H1 (cell line): ENCODE measurements around the gene CRABP2. TPM values are rescaled to one million over a fixed set of nuclear protein-coding genes. Genes with fewer than 3 reads are reported as not detected.

ENCODE experiments used
- CTCF ChIA-PET: fragments of 300-600 bp; sonication (Branson Sonifier 250); formaldehyde crosslinking; loops from one replicate; lab custom pipeline; 2021; ENCODE audit not compliant: partially characterized antibody; lab: Charles Lee
- POLR2A ChIA-PET: fragments of 300-600 bp; sonication (Branson Sonifier 250); formaldehyde crosslinking; loops from one replicate; lab custom pipeline; 2021; ENCODE audit warnings: inconsistent platforms; ENCODE audit not compliant: partially characterized antibody; lab: Charles Lee
- DNase-seq, 2 experiments: peaks; one replicate each; pipeline versions ENCODE4 v3.0.0 to v3.0.0-alpha.2; 2010 to 2022; ENCODE audit warnings: low spot score in 2 of 2, low read depth in 1 of 2, mixed read lengths in 1 of 2
- FAIRE-seq: peaks from 2 replicates; lab custom pipeline; 2011; peaks lifted over from hg19 to GRCh38; lab: Jason Lieb, UNC
- H2AFZ ChIP-seq: 2 replicates; pipeline ENCODE4 v1.8.1; 2012; ENCODE audit warnings: low read length, inconsistent platforms
- H2AK5ac ChIP-seq: 2 replicates; pipeline ENCODE4 v1.6.1; 2013; ENCODE audit warnings: low read depth, low read length
- H2BK120ac ChIP-seq: replicated peaks from 2 replicates; pipeline ENCODE3; 2013; ENCODE audit warnings: low read depth, low read length, inconsistent platforms
- H2BK12ac ChIP-seq: 2 replicates; pipeline ENCODE4 v1.6.1; 2013; ENCODE audit warnings: low read depth, low read length
- H2BK15ac ChIP-seq: 2 replicates; pipeline ENCODE4 v1.6.1; 2013; ENCODE audit warnings: low read length
- H2BK20ac ChIP-seq: 2 replicates; pipeline ENCODE4 v1.6.1; 2013; ENCODE audit warnings: low read length
- H2BK5ac ChIP-seq: 2 replicates; pipeline ENCODE4 v1.6.1; 2013; ENCODE audit warnings: low read depth, low read length
- H3K14ac ChIP-seq: 2 replicates; pipeline ENCODE4 v1.6.1; 2013; ENCODE audit warnings: inconsistent platforms; ENCODE audit not compliant: insufficient read length
- H3K18ac ChIP-seq: 2 replicates; pipeline ENCODE4 v1.6.1; 2013; ENCODE audit warnings: low read length; ENCODE audit errors: extremely low read depth
- H3K23ac ChIP-seq: 2 replicates; pipeline ENCODE4 v1.6.1; 2013; ENCODE audit warnings: inconsistent platforms; ENCODE audit not compliant: insufficient read length
- H3K23me2 ChIP-seq: 2 replicates; pipeline ENCODE4 v1.6.1; 2013; ENCODE audit warnings: low read depth, low read length
- H3K27ac ChIP-seq: 2 replicates; pipeline ENCODE4 v1.6.1; 2011; ENCODE audit warnings: low read depth, low read length, inconsistent platforms
- H3K27me3 ChIP-seq, 4 experiments: replicated peaks in 1 of 4; 1 replicate in 1 of 4; 2 replicates in 3 of 4; pipeline versions ENCODE4 v1.6.1 to v1.8.1; 2011 to 2013; ENCODE audit warnings: low read length in 3 of 4, mild to moderate bottlenecking in 3 of 4, inconsistent platforms in 2 of 4, mixed read lengths in 2 of 4, moderate library complexity in 1 of 4; ENCODE audit not compliant: control insufficient read depth in 3 of 4, insufficient read depth in 3 of 4; ENCODE audit errors: extremely low read depth in 1 of 4
- H3K36me3 ChIP-seq, 4 experiments: 2 replicates each; pipeline versions ENCODE4 v1.6.1 to v1.8.1; 2011 to 2013; ENCODE audit warnings: mild to moderate bottlenecking in 4 of 4, low read length in 3 of 4, moderate library complexity in 2 of 4, control low read depth in 1 of 4, inconsistent platforms in 1 of 4; ENCODE audit not compliant: insufficient read depth in 4 of 4, control insufficient read depth in 2 of 4
- H3K4ac ChIP-seq: replicated peaks from 2 replicates; pipeline ENCODE3; 2013; ENCODE audit warnings: low read length, low read depth, mixed read lengths, inconsistent platforms; ENCODE audit not compliant: insufficient read length
- H3K4me1 ChIP-seq, 4 experiments: replicated peaks in 1 of 4; 1 replicate in 1 of 4; 2 replicates in 3 of 4; pipeline versions ENCODE4 v1.6.1 to v1.8.1; 2011 to 2013; ENCODE audit warnings: low read length in 3 of 4, inconsistent platforms in 2 of 4, mixed read lengths in 1 of 4; ENCODE audit not compliant: insufficient read depth in 4 of 4, control insufficient read depth in 3 of 4
- H3K4me2 ChIP-seq, 2 experiments: 2 replicates each; pipeline versions ENCODE4 v1.6.1 to v1.8.1; 2011 to 2013; ENCODE audit warnings: low read depth in 2 of 2, low read length in 2 of 2, control low read depth in 1 of 2, inconsistent platforms in 1 of 2, mild to moderate bottlenecking in 1 of 2; ENCODE audit not compliant: insufficient read depth in 1 of 2
- H3K4me3 ChIP-seq, 4 experiments: fragments of 200-600, 300-600 bp in 1 of 4; sonication (generic), shearing (Covaris generic), sonication (Bioruptor Twin) in 1 of 4; 2 replicates each; pipeline versions ENCODE4 v1.5.1 to v1.8.1; 2011 to 2016; ENCODE audit warnings: low read length in 4 of 4, low read depth in 3 of 4, control low read depth in 2 of 4, inconsistent platforms in 2 of 4, mild to moderate bottlenecking in 2 of 4, mixed read lengths in 1 of 4, moderate library complexity in 1 of 4; ENCODE audit not compliant: insufficient read depth in 2 of 4; ENCODE audit errors: extremely low read depth in 1 of 4
- H3K56ac ChIP-seq: replicated peaks from 2 replicates; pipeline ENCODE3; 2013; ENCODE audit warnings: low read depth, mild to moderate bottlenecking, mixed read lengths, low read length, inconsistent platforms; ENCODE audit not compliant: insufficient read length
- H3K79me1 ChIP-seq: 2 replicates; pipeline ENCODE4 v1.6.1; 2013; ENCODE audit warnings: low read depth, low read length, control low read depth
- H3K79me2 ChIP-seq, 2 experiments: 2 replicates each; pipeline versions ENCODE4 v1.6.1 to v1.8.1; 2012 to 2013; ENCODE audit warnings: low read length in 2 of 2, mild to moderate bottlenecking in 2 of 2, inconsistent platforms in 1 of 2; ENCODE audit not compliant: insufficient read depth in 2 of 2, control insufficient read depth in 1 of 2
- H3K9ac ChIP-seq, 4 experiments: replicated peaks in 1 of 4; 1 replicate in 1 of 4; 2 replicates in 3 of 4; pipeline versions ENCODE4 v1.6.1 to v1.8.1; 2011 to 2013; ENCODE audit warnings: low read depth in 3 of 4, low read length in 3 of 4, control low read depth in 2 of 4, mild to moderate bottlenecking in 2 of 4, moderate library complexity in 2 of 4, inconsistent platforms in 1 of 4; ENCODE audit errors: extremely low read depth in 1 of 4
- H3K9me3 ChIP-seq, 2 experiments: 2 replicates each; pipeline versions ENCODE4 v1.6.1 to v1.8.1; 2012 to 2013; ENCODE audit warnings: mild to moderate bottlenecking in 2 of 2, moderate library complexity in 2 of 2, control low read depth in 1 of 2, inconsistent platforms in 1 of 2, low read depth in 1 of 2, low read length in 1 of 2, mixed read lengths in 1 of 2; ENCODE audit not compliant: insufficient read depth in 2 of 2
- H4K20me1 ChIP-seq, 2 experiments: replicated peaks in 1 of 2; 2 replicates each; pipeline versions ENCODE3 to v1.8.1; 2011 to 2013; ENCODE audit warnings: inconsistent platforms in 2 of 2, low read length in 2 of 2, mild to moderate bottlenecking in 1 of 2; ENCODE audit not compliant: insufficient read depth in 2 of 2, control insufficient read depth in 1 of 2
- H4K5ac ChIP-seq: 2 replicates; pipeline ENCODE4 v1.6.1; 2013; ENCODE audit warnings: low read length, low read depth, mixed read lengths, inconsistent platforms; ENCODE audit not compliant: insufficient read length
- H4K8ac ChIP-seq: 2 replicates; pipeline ENCODE4 v1.8.0; 2013; ENCODE audit warnings: mild to moderate bottlenecking, moderate library complexity, low read length, inconsistent platforms; ENCODE audit not compliant: insufficient read depth; ENCODE audit errors: extremely low read depth
- H4K91ac ChIP-seq: replicated peaks from 2 replicates; pipeline ENCODE3; 2013; ENCODE audit warnings: low read length, mixed read lengths, inconsistent platforms; ENCODE audit not compliant: insufficient read length
- CBX5 ChIP-seq: fragments of 300-800, 300-1000 bp; sonication (generic); IDR thresholded peaks from 2 replicates; pipeline ENCODE4 v1.7.1; 2016; ENCODE audit warnings: antibody characterized with exemption, low read length, low read depth
- CEBPB ChIP-seq: IDR thresholded peaks from 2 replicates; pipeline ENCODE4 v1.6.1; 2012; ENCODE audit warnings: low read depth, low read length
- CTBP2 ChIP-seq: IDR thresholded peaks from 2 replicates; pipeline ENCODE4 v1.7.0; 2011; ENCODE audit warnings: borderline replicate concordance, mild to moderate bottlenecking, moderate library complexity, mixed read lengths, low read length; ENCODE audit not compliant: insufficient read depth, insufficient read length
- GTF2F1 ChIP-seq: IDR thresholded peaks from 2 replicates; pipeline ENCODE4 v1.6.1; 2012; ENCODE audit warnings: low read depth, low read length, improper control_type of control experiment, borderline replicate concordance
- JUND ChIP-seq: IDR thresholded peaks from 2 replicates; pipeline ENCODE4 v1.6.1; 2011; ENCODE audit warnings: mild to moderate bottlenecking, improper control_type of control experiment, low read length
- POU5F1 ChIP-seq: IDR thresholded peaks from 2 replicates; pipeline ENCODE4 v1.6.1; 2011; ENCODE audit warnings: low read depth, mild to moderate bottlenecking, low read length, moderate library complexity
- SIRT6 ChIP-seq: IDR thresholded peaks from one replicate; pipeline ENCODE4 v1.7.1; 2012; ENCODE audit warnings: low read length, inconsistent platforms
- SUZ12 ChIP-seq: fragments of 200-600 bp; sonication (generic); IDR thresholded peaks from 2 replicates; pipeline ENCODE4 v1.6.1; 2012; ENCODE audit warnings: mild to moderate bottlenecking, inconsistent platforms, low read length, moderate library complexity, mixed read lengths
- TEAD4 ChIP-seq: IDR thresholded peaks from 2 replicates; pipeline ENCODE4 v1.6.1; 2012; ENCODE audit warnings: low read depth, low read length, inconsistent platforms, mixed read lengths
- USF2 ChIP-seq: IDR thresholded peaks from 2 replicates; pipeline ENCODE4 v1.6.1; 2011; ENCODE audit warnings: low read length, improper control_type of control experiment
- WGBS, 2 experiments: shearing (Covaris generic) in 1 of 2; methylation state at CpG; one replicate each; pipeline versions ENCODE4 v1.1.6 to v1.1.7; 2013 to 2015; ENCODE audit warnings: low lambda C conversion rate in 2 of 2, mixed read lengths in 2 of 2, inconsistent platforms in 1 of 2, low coverage in 1 of 2, missing lambda C conversion rate in 1 of 2; ENCODE audit not compliant: insufficient replicate concordance in 2 of 2, insufficient coverage in 1 of 2, insufficient read length in 1 of 2; ENCODE audit errors: extremely low coverage in 1 of 2, missing lambda C conversion rate in 1 of 2; 5-methylcytosine and 5-hydroxymethylcytosine counted together
- polyA plus RNA-seq, 7 experiments: library from polyadenylated mRNA; depleted of rRNA in 3 of 7; stranded (reverse) in 5 of 7; unstranded in 2 of 7; fragments of >200 nt in 5 of 7; fragments of 200-250 nt in 2 of 7; gene quantifications; 1 replicate in 5 of 7; 2 replicates in 1 of 7; 4 replicates in 1 of 7; pipeline versions ENCODE4 v1.2.1 to v1.2.3, GENCODE V29; 2011 to 2013; ENCODE audit warnings: missing spikeins in 2 of 7, mixed read lengths in 2 of 7
- total RNA-seq: library from RNA; stranded (reverse); fragmentation: NEBNext Ultra II Directional; extraction: Animal tissue kit (Norgen Biotek cat#: 25700); gene quantifications from 2 replicates; pipeline ENCODE4 v1.2.1, GENCODE V29; 2021

Gene CRABP2
- total and polyA plus RNA-seq, 2 of the 8 experiments (the other 6 are each of a cell fraction or from before 2014, with no cell fraction given), result 69.2 to 119 TPM

DNA sequence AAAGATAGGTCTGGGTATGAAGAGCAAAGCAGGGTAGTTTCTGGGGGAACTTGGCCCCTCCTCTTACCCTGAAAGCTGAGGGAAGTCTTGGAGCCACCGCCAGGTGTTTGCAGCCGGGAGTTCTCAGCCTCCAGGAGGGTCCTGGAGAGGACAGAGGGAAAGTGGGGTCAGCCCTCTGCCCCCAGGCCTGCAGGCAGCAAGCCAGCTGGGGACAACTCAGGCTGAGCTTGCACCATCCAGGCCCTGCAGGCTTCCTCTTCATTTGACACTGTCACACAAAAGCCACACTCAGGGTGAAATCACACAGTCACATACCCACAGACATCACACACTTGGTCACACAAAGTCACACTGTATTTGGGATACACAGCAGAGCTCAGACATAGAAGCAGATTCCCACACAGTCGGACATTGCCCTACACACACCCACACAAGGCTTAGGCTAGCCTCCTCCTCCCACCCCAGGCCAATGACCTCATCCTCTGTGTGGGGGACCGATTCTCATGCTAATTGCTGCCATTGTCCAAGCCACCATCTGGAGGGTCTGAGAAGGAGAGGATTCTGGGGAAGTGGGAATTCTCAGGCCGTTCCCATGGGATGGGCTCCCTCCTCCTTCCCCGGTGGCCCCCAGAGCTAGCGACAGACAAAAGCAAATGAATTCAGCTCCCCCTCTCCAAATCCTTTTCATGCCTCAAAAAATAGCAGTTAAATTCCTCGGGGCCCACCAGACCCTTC, 31.8 kb downstream of the CRABP2 start:
- Histone ChIP-seq H3K14ac (no peak overlapping the region), H2BK120ac (peak overlapping the region; percentile 63), H3K4me2 (peak overlapping the region; percentile 71 to 87), H3K56ac (peak overlapping the region; percentile 9), H3K9ac (peak overlapping the region in 3 of 4 experiments; percentile 42 to 65 (median 55); a peak in 6 of 7 replicates), H3K4me1 (peaks cover 7 to 52% (median 46%) of the 10 kb centered on the region in 4 experiments), H3K36me3 (peaks cover 4 to 28% (median 12%) of the 10 kb centered on the region in 4 experiments; a peak in 7 of 8 replicates), H3K23ac (no peak overlapping the region), H2BK12ac (peak overlapping the region; percentile 100), H3K27ac (peak overlapping the region; percentile 87), H2BK20ac (peak overlapping the region; percentile 100), H4K91ac (peak overlapping the region; percentile 98), H3K79me2 (peaks cover 5 to 43% of the 10 kb centered on the region in 2 experiments; a peak in 3 of 4 replicates), H4K5ac (peak overlapping the region; percentile 73), H3K4me3 (peak overlapping the region; percentile 15 to 84 (median 22); a peak in 5 of 8 replicates), H4K8ac (peak overlapping the region; percentile 66; the same call in 1 of the 2 replicates), H3K18ac (peak overlapping the region; percentile 100), H3K79me1 (peaks cover 15% of the 10 kb centered on the region; the same call in 1 of the 2 replicates), H2BK5ac (peak overlapping the region; percentile 99), H3K27me3 (no peaks in the 10 kb centered on the region; a peak in 1 of 7 replicates), H4K20me1 (peaks cover 4 to 10% of the 10 kb centered on the region in 2 experiments), H2AFZ (no peak overlapping the region), H3K23me2 (peaks cover 18% of the 10 kb centered on the region), H3K9me3 (no peaks in the 10 kb centered on the region), H2AK5ac (peak overlapping the region; percentile 99), H2BK15ac (peak overlapping the region; percentile 100), H3K4ac (peak overlapping the region; percentile 22)
- FAIRE-seq (peak; percentile 100), DNase-seq (peak; percentile 88 to 91)
- ChIA-PET POLR2A (interaction anchor here (0.9 to 13.8 kb wide), 13 partner anchors 10 to 78 kb away, joined by 3 to 419 read pairs (median 7); partner anchors contain the start of genes CRABP2, HDGF, ISG20L2 and METTL25B), CTCF (interaction anchor here (0.5 to 66.0 kb wide), 5 partner anchors 14 to 211 kb away, joined by 3 to 4284 read pairs (median 868); partner anchors contain the start of genes BCAN, CRABP2, HAPLN2 and ISG20L2)
- WGBS, 2 experiments, result 13% methylated on average over 8 of the region's 8 CpGs; no CpG with 5 or more reads in 1 of the 2 experiments
- 0 out of 2 replicates have a peak, but pooled peaks have one; percentile 4 for TF ChIP-seq USF2
- no peak; the same call in 1 of the 2 replicates for TF ChIP-seq CEBPB
- no peak for TF ChIP-seq SIRT6
- TF ChIP-seq CTBP2, result no peak
- TF ChIP-seq SUZ12, result no peak
- TF ChIP-seq CBX5, result no peak
- peak; percentile 98 for TF ChIP-seq JUND
- TF ChIP-seq POU5F1, result peak; percentile 90
- peak; percentile 67 for TF ChIP-seq TEAD4
- 0 out of 2 replicates have a peak, but pooled peaks have one; percentile 41 for TF ChIP-seq GTF2F1
